SH-SY5Y (cell line): ENCODE measurements around the gene TULP4.

Source experiments
- GATA2 ChIP-seq: IDR thresholded peaks from 2 replicates; pipeline ENCODE4 v1.6.1; 2011; ENCODE audit warnings: mild to moderate bottlenecking, low read depth, low read length
- GATA3 ChIP-seq: IDR thresholded peaks from 2 replicates; pipeline ENCODE4 v1.6.1; 2011; ENCODE audit warnings: low read depth, mild to moderate bottlenecking, low read length, moderate library complexity

- TF ChIP-seq GATA3 (no peak), GATA2 (no peak)
Measured at GRCh38 chr6:158509465-158509864, 197.2 kb downstream of the TULP4 start.
